KMS-11 (cell line): ENCODE results near the gene GPR137.

Source experiments
- H2AFZ ChIP-seq: fragments of 200-600 bp; sonication (generic); 2 replicates; pipeline ENCODE4 v1.6.1; 2016; ENCODE audit warnings: antibody characterized with exemption, mixed run types, low read depth
- H3K27ac ChIP-seq: fragments of 200-600 bp; sonication (generic); 2 replicates; pipeline ENCODE4 v1.6.1; 2016; ENCODE audit warnings: mild to moderate bottlenecking, mixed run types
- H3K27me3 ChIP-seq: fragments of 200-600 bp; sonication (generic); 2 replicates; pipeline ENCODE4 v1.6.1; 2017; ENCODE audit warnings: mild to moderate bottlenecking, low read depth, mixed run types, moderate library complexity; ENCODE audit not compliant: insufficient read depth
- H3K36me3 ChIP-seq: fragments of 200-600 bp; sonication (generic); 2 replicates; pipeline ENCODE4 v1.6.1; 2017; ENCODE audit warnings: mild to moderate bottlenecking, mixed run types; ENCODE audit not compliant: insufficient read depth
- H3K4me1 ChIP-seq: fragments of 200-600 bp; sonication (generic); 2 replicates; pipeline ENCODE4 v1.6.1; 2016; ENCODE audit warnings: mild to moderate bottlenecking, low read depth, mixed run types; ENCODE audit not compliant: poor library complexity, severe bottlenecking
- H3K4me2 ChIP-seq: fragments of 200-600 bp; sonication (generic); 2 replicates; pipeline ENCODE4 v1.7.0; 2016; ENCODE audit warnings: mild to moderate bottlenecking, mixed run types
- H3K4me3 ChIP-seq: fragments of 200-600 bp; sonication (generic); IDR thresholded peaks from 2 replicates; pipeline ENCODE4 v1.6.1; 2017; ENCODE audit warnings: low read depth, low read length, mixed read lengths; ENCODE audit not compliant: insufficient read depth
- H3K79me2 ChIP-seq: fragments of 200-600 bp; sonication (generic); 2 replicates; pipeline ENCODE4 v1.6.1; 2016; ENCODE audit warnings: low read depth, mixed run types; ENCODE audit not compliant: insufficient read depth
- H3K9ac ChIP-seq: fragments of 200-600 bp; sonication (generic); 2 replicates; pipeline ENCODE4 v1.6.1; 2016; ENCODE audit warnings: mild to moderate bottlenecking, mixed run types
- H4K20me1 ChIP-seq: fragments of 200-600 bp; sonication (generic); 2 replicates; pipeline ENCODE4 v1.6.1; 2016; ENCODE audit warnings: mild to moderate bottlenecking, mixed run types; ENCODE audit not compliant: insufficient read depth
- CTCF ChIP-seq: fragments of 200-600 bp; sonication (generic); conservative IDR thresholded peaks from 2 replicates; pipeline ENCODE4 v1.6.1; 2017; ENCODE audit warnings: low read depth, mild to moderate bottlenecking, antibody characterized with exemption, low read length, moderate library complexity, mixed read lengths

GPR137 gene

GRCh38 chr11:64291262-64291751 is 5.7 kb downstream of the GPR137 start, which contains the start of gene KCNK4:
KCNK4 (plus strand) TSS chr11:64291302; CDS start chr11:64293019, 1,717 bp downstream.
- no peaks in the 10 kb centered on the region; the same call in 1 of the 2 replicates for H3K27me3 ChIP-seq
- H3K4me2 ChIP-seq, result no peak within 1 kb of the TSS
- H3K79me2 ChIP-seq, result no peaks in the 10 kb centered on the region
- TF ChIP-seq CTCF, result no peak
- H3K9ac ChIP-seq, result no peak within 1 kb of the TSS
- H3K27ac ChIP-seq, result no peak within 1 kb of the TSS
- H4K20me1 ChIP-seq, result no peaks in the 10 kb centered on the region
- no peak within 1 kb of the TSS for H2AFZ ChIP-seq
- H3K4me1 ChIP-seq, result peaks cover 8% of the 10 kb centered on the region
- no peaks in the 10 kb centered on the region for H3K36me3 ChIP-seq
- H3K4me3 ChIP-seq, result no peak within 1 kb of the TSS

- no peaks in the 10 kb centered on the region for H3K79me2 ChIP-seq
- H4K20me1 ChIP-seq, result no peaks in the 10 kb centered on the region
- peaks cover 2% of the 10 kb centered on the region for H3K4me1 ChIP-seq
- H3K4me2 ChIP-seq, result no peak overlapping the region
- no peak overlapping the region for H3K27ac ChIP-seq
- no peaks in the 10 kb centered on the region for H3K36me3 ChIP-seq
- no peaks in the 10 kb centered on the region; the same call in 1 of the 2 replicates for H3K27me3 ChIP-seq
- no peak overlapping the region for H2AFZ ChIP-seq
- no peak overlapping the region for H3K9ac ChIP-seq
- no peak for TF ChIP-seq CTCF
- no peak overlapping the region for H3K4me3 ChIP-seq
Observed at GRCh38 chr11:64291752-64292459, 6.3 kb downstream of the GPR137 start.

GRCh38 chr11:64292460-64293254 is 7.0 kb downstream of the GPR137 start:
- no peaks in the 10 kb centered on the region for H3K79me2 ChIP-seq
- no peak overlapping the region for H3K4me2 ChIP-seq
- no peaks in the 10 kb centered on the region; the same call in 1 of the 2 replicates for H3K27me3 ChIP-seq
- TF ChIP-seq CTCF, result no peak
- no peaks in the 10 kb centered on the region for H3K36me3 ChIP-seq
- H3K9ac ChIP-seq, result no peak overlapping the region
- H3K4me1 ChIP-seq, result no peaks in the 10 kb centered on the region
- no peak overlapping the region for H3K4me3 ChIP-seq
- H2AFZ ChIP-seq, result no peak overlapping the region
- H4K20me1 ChIP-seq, result no peaks in the 10 kb centered on the region
- no peak overlapping the region for H3K27ac ChIP-seq

- Histone ChIP-seq H3K27ac (no peak overlapping the region), H3K9ac (no peak overlapping the region), H3K79me2 (no peaks in the 10 kb centered on the region), H4K20me1 (no peaks in the 10 kb centered on the region), H2AFZ (no peak overlapping the region), H3K4me3 (no peak overlapping the region), H3K4me1 (no peaks in the 10 kb centered on the region), H3K4me2 (no peak overlapping the region), H3K36me3 (no peaks in the 10 kb centered on the region), H3K27me3 (peaks cover 4% of the 10 kb centered on the region; the same call in 1 of the 2 replicates)
- TF ChIP-seq CTCF, result no peak
Observed at GRCh38 chr11:64294774-64295173, 9.1 kb downstream of the GPR137 start.
